Cardiac fibroblast (primary cell): ENCODE measurements around the gene KLK3.

Experiments
- DNase-seq, 2 donors: peaks; one replicate each; pipeline versions ENCODE4 v3.0.0 to v3.0.0-alpha.2; 2010; ENCODE audit warnings: low read depth in 2 of 2
- H3K4me3 ChIP-seq, 2 donors: replicated peaks in 1 of 2; 1 replicate in 1 of 2; 2 replicates in 1 of 2; pipeline ENCODE4 v1.5.1; 2011; ENCODE audit warnings: low read depth in 2 of 2, low read length in 2 of 2, mild to moderate bottlenecking in 2 of 2, moderate library complexity in 1 of 2
- TF ChIP-seq, protein P1 (sequence below): IDR thresholded peaks from one replicate; pipeline ENCODE4 v1.5.1; 2011; ENCODE audit warnings: low read depth, mild to moderate bottlenecking, low read length, inconsistent platforms

The KLK3 gene

DNA sequence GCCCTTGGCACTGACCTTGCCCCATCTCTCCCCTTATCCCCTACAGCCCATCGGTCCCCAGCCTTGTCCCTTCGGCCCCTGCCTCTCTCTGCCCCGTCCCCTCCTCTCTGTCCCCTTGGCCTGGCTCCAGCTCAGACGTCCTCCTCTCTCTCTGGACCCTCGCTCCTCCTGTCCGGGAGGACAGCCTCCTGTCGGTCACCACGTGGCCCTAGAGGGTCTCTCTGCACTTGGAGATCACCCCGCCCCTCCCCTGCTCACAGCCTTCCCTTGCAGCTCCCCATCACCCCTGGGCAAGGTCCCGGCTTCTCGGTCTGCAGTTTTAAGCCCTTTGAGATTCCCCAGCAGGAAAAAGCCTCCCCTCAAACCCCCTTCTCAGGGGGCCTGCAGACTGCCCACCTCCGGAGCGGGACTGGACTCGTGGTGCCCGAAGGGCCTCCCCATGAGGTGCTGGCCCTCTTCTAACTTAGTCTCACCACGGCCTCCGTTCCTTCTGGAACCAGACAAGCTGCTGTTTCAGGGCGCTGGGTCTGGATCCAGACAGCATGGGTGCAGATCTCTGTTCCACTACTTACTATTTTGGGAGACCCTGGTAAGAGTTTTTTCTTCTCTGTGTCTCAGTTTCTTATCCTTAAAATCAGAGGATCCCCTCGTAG, 18.0 kb upstream of the KLK3 start:
- no peak overlapping the region for H3K4me3 ChIP-seq
- TF ChIP-seq, protein P1, sequence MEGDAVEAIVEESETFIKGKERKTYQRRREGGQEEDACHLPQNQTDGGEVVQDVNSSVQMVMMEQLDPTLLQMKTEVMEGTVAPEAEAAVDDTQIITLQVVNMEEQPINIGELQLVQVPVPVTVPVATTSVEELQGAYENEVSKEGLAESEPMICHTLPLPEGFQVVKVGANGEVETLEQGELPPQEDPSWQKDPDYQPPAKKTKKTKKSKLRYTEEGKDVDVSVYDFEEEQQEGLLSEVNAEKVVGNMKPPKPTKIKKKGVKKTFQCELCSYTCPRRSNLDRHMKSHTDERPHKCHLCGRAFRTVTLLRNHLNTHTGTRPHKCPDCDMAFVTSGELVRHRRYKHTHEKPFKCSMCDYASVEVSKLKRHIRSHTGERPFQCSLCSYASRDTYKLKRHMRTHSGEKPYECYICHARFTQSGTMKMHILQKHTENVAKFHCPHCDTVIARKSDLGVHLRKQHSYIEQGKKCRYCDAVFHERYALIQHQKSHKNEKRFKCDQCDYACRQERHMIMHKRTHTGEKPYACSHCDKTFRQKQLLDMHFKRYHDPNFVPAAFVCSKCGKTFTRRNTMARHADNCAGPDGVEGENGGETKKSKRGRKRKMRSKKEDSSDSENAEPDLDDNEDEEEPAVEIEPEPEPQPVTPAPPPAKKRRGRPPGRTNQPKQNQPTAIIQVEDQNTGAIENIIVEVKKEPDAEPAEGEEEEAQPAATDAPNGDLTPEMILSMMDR: no peak
- no peak for DNase-seq

GRCh38 chr19:50837300-50837699, 17.4 kb upstream of the KLK3 start:
- TF ChIP-seq, protein P1: no peak
- no peak overlapping the region for H3K4me3 ChIP-seq
- no peak for DNase-seq

DNA sequence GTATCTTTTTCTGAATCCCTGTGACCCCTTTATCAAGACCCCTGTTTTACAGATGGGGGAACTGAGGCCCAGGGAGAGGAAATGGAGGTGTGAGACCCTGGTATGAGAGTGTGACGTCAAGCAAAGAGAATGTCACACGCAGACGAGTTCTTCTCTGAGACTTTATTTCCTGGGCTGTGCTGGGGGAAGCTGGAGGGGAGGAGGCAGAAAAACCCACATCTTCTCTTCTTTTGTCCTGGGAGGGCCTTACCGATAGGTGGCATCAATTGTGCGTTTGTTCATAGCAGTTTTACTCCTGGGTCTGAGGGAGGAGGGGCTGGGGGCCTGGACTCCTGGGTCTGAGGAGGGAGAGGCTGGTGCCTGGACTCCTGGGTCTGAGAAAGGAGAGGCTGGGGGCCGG, 16.5 kb upstream of the KLK3 start:
- TF ChIP-seq, protein P1: no peak
- peak in 1 of 2 donors; percentile 10 for DNase-seq
- H3K4me3 ChIP-seq: no peak overlapping the region

- no peak for DNase-seq
- no peak overlapping the region for H3K4me3 ChIP-seq
- TF ChIP-seq, protein P1: no peak
Measured at GRCh38 chr19:50839712-50840655, 14.7 kb upstream of the KLK3 start.

DNA sequence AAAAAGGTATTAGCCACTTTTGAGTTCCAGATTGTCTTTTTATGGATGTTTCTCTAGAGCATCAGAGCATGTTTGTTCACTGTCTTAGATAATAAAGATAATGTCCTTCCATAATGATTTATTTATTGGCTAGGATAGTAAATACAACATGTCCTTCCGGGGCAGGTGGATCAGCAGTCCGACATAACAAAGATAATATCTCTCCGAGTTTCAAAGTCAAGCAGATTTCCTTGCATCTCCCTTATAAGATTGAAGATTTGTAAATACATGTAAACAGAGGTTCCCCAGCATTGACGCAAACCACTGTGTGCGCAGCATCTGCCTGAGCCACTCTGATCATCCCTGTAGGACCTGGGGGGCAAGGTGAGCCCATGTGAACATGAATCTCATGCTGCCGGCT, 12.6 kb upstream of the KLK3 start:
- DNase-seq: no peak
- TF ChIP-seq, protein P1: no peak
- H3K4me3 ChIP-seq: no peak overlapping the region

GRCh38 chr19:50843205-50843604, 11.5 kb upstream of the KLK3 start:
- TF ChIP-seq, protein P1: no peak
- no peak overlapping the region for H3K4me3 ChIP-seq
- DNase-seq: no peak
